ENCODE measurements around the gene GRB10.

Gene GRB10

GRCh38 chr7:50717181-50717580, 65.5 kb downstream of the GRB10 start (continued):
- TF ChIP-seq PPARA (CRISPR knock-in tag; IDR thresholded peaks at IDR 0.05; ENCODE audit: borderline replicate concordance) (no peak), OSR1 (CRISPR knock-in tag; IDR thresholded peaks at IDR 0.05) (no peak)

GRCh38 chr7:50714857-50715256, 67.8 kb downstream of the GRB10 start:
- TF ChIP-seq ZFP30 (CRISPR knock-in tag; IDR thresholded peaks at IDR 0.05) (no peak), GLIS3 (CRISPR knock-in tag; IDR thresholded peaks at IDR 0.05) (no peak), ZFP3 (CRISPR knock-in tag; IDR thresholded peaks at IDR 0.05) (no peak), RARB (CRISPR knock-in tag; IDR thresholded peaks at IDR 0.05) (no peak)

GRCh38 chr7:50713123-50713965, 69.4 kb downstream of the GRB10 start:
- ATAC-seq, result no peak
- TF ChIP-seq ZC3H10 (CRISPR knock-in tag; IDR thresholded peaks at IDR 0.05) (no peak), RARB (CRISPR knock-in tag; IDR thresholded peaks at IDR 0.05) (no peak), TSHZ2 (CRISPR knock-in tag; IDR thresholded peaks at IDR 0.05) (no peak), ISL1 (CRISPR knock-in tag; IDR thresholded peaks at IDR 0.05) (no peak), ZNF8 (CRISPR knock-in tag; IDR thresholded peaks at IDR 0.05) (no peak), GLIS3 (CRISPR knock-in tag; IDR thresholded peaks at IDR 0.05) (no peak), SNAI2 (CRISPR knock-in tag; IDR thresholded peaks at IDR 0.05) (no peak), PPARA (CRISPR knock-in tag; IDR thresholded peaks at IDR 0.05; ENCODE audit: borderline replicate concordance) (no peak), CSDC2 (CRISPR knock-in tag; IDR thresholded peaks at IDR 0.05) (no peak), ZFP30 (CRISPR knock-in tag; IDR thresholded peaks at IDR 0.05) (no peak), TOX (CRISPR knock-in tag; IDR thresholded peaks at IDR 0.05; ENCODE audit: borderline replicate concordance) (no peak)
- TF ChIP-seq, protein P1, sequence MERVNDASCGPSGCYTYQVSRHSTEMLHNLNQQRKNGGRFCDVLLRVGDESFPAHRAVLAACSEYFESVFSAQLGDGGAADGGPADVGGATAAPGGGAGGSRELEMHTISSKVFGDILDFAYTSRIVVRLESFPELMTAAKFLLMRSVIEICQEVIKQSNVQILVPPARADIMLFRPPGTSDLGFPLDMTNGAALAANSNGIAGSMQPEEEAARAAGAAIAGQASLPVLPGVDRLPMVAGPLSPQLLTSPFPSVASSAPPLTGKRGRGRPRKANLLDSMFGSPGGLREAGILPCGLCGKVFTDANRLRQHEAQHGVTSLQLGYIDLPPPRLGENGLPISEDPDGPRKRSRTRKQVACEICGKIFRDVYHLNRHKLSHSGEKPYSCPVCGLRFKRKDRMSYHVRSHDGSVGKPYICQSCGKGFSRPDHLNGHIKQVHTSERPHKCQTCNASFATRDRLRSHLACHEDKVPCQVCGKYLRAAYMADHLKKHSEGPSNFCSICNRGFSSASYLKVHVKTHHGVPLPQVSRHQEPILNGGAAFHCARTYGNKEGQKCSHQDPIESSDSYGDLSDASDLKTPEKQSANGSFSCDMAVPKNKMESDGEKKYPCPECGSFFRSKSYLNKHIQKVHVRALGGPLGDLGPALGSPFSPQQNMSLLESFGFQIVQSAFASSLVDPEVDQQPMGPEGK (CRISPR knock-in tag; IDR thresholded peaks at IDR 0.05; ENCODE audit: borderline replicate concordance), result no peak
- TF ChIP-seq, protein P2, sequence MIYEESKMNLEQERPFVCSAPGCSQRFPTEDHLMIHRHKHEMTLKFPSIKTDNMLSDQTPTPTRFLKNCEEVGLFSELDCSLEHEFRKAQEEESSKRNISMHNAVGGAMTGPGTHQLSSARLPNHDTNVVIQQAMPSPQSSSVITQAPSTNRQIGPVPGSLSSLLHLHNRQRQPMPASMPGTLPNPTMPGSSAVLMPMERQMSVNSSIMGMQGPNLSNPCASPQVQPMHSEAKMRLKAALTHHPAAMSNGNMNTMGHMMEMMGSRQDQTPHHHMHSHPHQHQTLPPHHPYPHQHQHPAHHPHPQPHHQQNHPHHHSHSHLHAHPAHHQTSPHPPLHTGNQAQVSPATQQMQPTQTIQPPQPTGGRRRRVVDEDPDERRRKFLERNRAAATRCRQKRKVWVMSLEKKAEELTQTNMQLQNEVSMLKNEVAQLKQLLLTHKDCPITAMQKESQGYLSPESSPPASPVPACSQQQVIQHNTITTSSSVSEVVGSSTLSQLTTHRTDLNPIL (CRISPR knock-in tag; IDR thresholded peaks at IDR 0.05; ENCODE audit: low read depth), result no peak
- TF ChIP-seq, protein P3, sequence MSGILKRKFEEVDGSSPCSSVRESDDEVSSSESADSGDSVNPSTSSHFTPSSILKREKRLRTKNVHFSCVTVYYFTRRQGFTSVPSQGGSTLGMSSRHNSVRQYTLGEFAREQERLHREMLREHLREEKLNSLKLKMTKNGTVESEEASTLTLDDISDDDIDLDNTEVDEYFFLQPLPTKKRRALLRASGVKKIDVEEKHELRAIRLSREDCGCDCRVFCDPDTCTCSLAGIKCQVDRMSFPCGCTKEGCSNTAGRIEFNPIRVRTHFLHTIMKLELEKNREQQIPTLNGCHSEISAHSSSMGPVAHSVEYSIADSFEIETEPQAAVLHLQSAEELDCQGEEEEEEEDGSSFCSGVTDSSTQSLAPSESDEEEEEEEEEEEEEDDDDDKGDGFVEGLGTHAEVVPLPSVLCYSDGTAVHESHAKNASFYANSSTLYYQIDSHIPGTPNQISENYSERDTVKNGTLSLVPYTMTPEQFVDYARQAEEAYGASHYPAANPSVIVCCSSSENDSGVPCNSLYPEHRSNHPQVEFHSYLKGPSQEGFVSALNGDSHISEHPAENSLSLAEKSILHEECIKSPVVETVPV (CRISPR knock-in tag; IDR thresholded peaks at IDR 0.05), result no peak

More at GRCh38 chr7:50714857-50715256, 67.8 kb downstream of the GRB10 start:
- ATAC-seq, result no peak

DNA sequence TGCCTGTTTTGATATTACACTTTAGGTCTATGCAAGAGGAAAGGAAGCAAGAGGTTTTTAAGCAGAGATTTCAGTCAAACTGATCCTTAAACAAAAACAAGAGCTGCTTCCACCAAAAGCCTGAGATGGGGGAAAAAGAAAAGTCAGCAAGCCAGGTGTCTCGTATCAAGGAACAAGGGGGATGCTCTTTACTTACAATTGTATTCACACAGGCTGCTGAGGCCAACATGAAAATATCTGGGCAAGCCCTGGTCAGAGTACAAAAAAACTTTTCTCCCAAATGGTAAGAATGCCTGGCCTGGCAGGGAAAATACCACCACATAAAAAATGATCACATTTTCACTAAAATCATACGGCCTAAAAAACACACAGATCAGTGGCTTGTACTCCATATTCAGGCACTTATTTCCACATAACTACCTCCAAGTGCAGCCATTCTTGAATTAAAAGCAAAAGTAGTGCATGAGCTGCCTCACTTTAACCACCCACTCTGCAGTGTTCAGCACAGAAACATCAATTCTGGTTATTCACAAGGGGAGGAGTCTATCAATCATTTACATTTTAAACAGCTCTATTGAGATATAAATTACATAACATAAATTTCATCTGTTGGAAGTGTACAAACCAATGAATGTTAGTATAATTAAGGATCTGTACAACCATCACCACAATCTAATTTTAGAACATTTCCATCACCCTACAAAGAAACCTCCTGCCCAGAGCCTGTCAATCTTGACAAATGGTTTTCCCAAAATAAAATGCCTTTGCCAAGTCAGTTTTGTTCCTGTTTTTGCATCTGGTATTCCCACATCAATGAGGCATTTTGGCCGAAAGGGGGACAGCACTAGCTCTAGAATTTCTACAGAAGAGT, 70.2 kb downstream of the GRB10 start:
- TF ChIP-seq, protein P1 (CRISPR knock-in tag; IDR thresholded peaks at IDR 0.05; ENCODE audit: borderline replicate concordance), result no peak
- no peak for TF ChIP-seq ZNF565 (CRISPR knock-in tag; conservative IDR thresholded peaks at IDR 0.05; ENCODE audit: low read depth)
- TF ChIP-seq POU6F1 (CRISPR knock-in tag; IDR thresholded peaks at IDR 0.05; ENCODE audit: borderline replicate concordance, low read depth), result no peak
- TF ChIP-seq ZNF8 (CRISPR knock-in tag; IDR thresholded peaks at IDR 0.05), result no peak
- no peak for TF ChIP-seq ISL1 (CRISPR knock-in tag; IDR thresholded peaks at IDR 0.05)
- no peak for TF ChIP-seq ARNTL (CRISPR knock-in tag; IDR thresholded peaks at IDR 0.05; ENCODE audit: borderline replicate concordance, low read depth)
- TF ChIP-seq ZFP3 (CRISPR knock-in tag; IDR thresholded peaks at IDR 0.05), result no peak
- no peak for ATAC-seq
